ENCODE results near the gene IGLL1.
"Not testable (repeated sequence)": the region's sequence is repeated elsewhere in the genome, so short reads cannot be mapped to it uniquely, and the experiment has no call there.

The IGLL1 gene

DNA sequence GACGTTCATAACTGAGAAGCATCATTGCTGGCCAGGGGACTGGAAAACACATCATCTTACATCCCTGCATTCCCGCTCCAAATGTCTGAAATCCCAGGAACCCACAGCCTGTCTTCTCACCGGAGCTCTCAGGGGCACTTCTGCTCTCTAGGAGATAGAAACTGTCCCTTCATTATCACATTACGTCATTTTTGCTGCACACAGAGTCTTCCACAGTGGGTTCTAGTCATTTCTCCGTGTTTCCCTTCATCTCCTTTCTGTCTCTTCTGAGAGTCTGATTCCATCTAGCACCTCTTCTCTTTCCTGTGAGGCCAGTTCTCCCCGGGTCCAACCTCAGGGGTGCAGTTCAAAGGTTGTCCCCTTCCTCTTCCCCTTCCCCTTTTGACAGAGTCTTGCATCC lies 15.8 kb upstream of the IGLL1 start:
- not testable (repeated sequence) for FAIRE-seq; DNase-seq (ENCODE audit: extremely low spot score, insufficient read length, low read depth)

- no peak for FAIRE-seq
- DNase-seq (ENCODE audit: extremely low spot score, insufficient read length, low read depth): no peak
Measured at GRCh38 chr22:23591846-23592245, 11.8 kb upstream of the IGLL1 start.

GRCh38 chr22:23591201-23591791 lies 11.2 kb upstream of the IGLL1 start:
- FAIRE-seq: peak; percentile 76
- peak; percentile 39 for DNase-seq (ENCODE audit: extremely low spot score, insufficient read length, low read depth)

DNA sequence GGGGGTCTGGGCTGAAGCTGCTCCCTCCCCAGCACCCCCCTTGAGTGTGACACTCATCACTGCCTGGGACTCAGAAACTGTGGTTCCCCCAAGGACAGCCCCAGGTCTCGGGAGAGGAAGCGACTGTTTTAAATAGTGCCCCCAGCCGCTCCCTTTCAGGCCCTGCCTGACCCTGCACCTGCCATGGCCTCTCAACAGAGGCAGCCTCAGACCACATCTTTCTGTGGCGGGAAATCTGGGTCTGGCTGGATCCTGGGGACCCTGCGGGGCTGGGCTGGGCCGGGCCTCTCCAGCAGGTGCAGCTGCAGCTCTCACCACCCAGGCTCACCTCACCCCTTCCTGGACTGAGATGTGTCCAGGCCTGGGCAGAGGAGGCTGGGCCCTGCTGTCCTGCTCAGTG lies 3.7 kb upstream of the IGLL1 start:
- FAIRE-seq: no peak
- no peak for DNase-seq (ENCODE audit: extremely low spot score, insufficient read length, low read depth)

DNA sequence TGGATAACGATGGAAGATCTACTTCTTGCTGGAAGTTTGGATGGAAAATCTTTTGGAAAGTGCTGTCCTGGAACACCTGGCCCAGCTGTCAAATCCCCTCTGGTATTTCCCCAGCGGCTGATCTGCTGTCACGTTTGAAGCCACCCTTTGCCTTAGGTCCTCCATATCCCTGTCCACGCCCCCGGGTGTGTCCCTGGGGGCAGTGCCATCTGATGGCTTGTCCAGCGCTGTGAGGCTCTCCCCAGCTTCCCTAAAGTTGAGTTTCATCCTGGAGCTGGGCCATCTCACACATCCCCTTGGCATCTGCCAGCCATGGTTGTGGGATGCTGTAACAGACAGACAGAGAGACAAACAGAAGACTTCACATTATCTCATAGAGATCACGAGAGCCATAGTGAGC lies 3.1 kb upstream of the IGLL1 start:
- DNase-seq (ENCODE audit: extremely low spot score, insufficient read length, low read depth) (no peak), FAIRE-seq (no peak)

GRCh38 chr22:23581260-23581650 lies 1.2 kb upstream of the IGLL1 start:
- no peak for FAIRE-seq
- DNase-seq (ENCODE audit: extremely low spot score, insufficient read length, low read depth): no peak

- FAIRE-seq (no peak), DNase-seq (ENCODE audit: extremely low spot score, insufficient read length, low read depth) (no peak)
Measured at GRCh38 chr22:23580576-23581259, 628 bp upstream of the IGLL1 start.

DNA sequence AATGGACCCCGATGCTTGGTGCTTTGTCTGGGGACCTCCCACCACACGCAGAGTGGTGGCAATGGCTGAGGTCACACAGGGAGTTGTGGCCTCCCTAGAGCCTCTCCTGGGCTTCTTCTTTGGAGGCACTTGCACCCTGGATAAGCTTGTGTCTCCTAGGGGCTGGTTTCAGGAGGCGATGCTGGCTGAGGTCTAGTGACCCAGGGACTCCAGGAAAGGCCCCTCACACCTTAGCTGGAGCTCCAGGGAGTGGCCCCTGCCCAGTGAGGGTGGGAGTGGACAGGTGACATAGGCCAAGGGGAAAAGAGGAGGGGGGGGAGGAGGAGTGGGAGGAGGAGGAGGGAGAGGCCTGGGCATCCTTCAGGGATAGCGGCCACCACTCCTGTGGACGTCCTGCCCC lies 810 bp downstream of the IGLL1 start:
- FAIRE-seq: no peak
- no peak for DNase-seq (ENCODE audit: extremely low spot score, insufficient read length, low read depth)

DNA sequence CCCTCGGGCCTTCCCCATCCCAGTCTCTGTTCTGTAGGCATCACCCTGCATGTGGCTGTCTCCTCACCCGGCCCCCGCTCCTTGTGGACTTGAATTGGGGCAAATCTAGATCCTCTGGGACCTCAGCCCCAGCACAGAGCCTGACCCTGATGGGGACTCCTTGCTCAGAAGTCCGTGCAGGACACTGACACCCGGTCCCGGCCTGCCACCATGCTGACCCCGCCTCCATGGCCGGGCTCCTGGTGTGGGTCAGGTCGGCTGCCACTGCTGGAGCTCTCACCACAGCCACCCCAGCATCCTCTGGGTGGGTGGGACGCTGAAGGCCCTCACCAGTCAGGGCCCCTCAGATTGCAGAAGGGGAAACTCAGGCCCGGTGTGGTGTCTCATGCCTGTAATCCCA lies 1.8 kb downstream of the IGLL1 start:
- FAIRE-seq (no peak), DNase-seq (ENCODE audit: extremely low spot score, insufficient read length, low read depth) (no peak)

GRCh38 chr22:23576681-23577080 lies 3.4 kb downstream of the IGLL1 start:
- no peak for FAIRE-seq
- no peak for DNase-seq (ENCODE audit: extremely low spot score, insufficient read length, low read depth)

- DNase-seq (ENCODE audit: extremely low spot score, insufficient read length, low read depth) (no peak), FAIRE-seq (no peak)
Measured at GRCh38 chr22:23575601-23576000, 4.5 kb downstream of the IGLL1 start.

DNA sequence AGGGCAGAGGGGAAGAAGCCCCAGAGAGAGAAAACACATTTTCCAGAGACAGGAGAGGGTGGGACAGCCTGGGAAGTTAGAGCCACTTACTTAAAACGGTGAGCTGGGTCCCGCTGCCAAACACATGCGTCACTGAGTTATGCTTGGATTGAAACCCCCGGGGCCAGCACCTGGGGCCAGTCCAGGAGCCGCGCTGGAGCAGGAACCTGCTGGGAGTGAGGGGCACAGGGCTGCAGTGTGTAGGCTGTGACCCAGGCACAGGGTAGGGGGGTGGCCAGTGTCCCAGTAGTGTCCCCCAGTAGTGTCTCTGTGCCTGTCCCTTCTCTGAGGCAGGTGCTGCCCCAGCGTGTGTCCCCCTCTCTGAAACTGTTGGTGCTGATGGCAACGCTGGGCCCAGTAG lies 5.2 kb downstream of the IGLL1 start:
- no peak for DNase-seq (ENCODE audit: extremely low spot score, insufficient read length, low read depth)
- no peak for FAIRE-seq

DNA sequence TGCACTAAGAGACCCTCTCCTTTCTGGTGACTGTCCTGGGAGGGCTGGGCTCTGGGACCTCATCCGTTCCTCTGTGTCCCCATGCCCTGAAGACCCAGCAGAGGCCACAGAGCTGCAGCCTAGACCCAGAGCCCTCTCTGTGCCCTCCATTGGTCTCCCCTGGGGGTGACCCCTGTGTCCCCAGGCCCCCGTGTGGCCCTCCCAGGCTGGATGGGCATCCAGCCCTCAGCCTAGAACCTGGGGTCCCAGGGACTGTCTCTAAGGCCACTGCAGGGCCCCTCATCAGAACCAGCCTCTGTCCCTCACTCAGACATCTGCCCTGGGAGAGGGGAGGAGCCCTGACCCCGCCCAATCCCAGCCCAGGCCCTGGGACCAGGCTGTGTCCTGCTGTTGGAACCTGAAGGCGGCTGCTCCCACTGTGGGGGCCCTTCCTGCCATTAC lies 5.7 kb downstream of the IGLL1 start:
- no peak for FAIRE-seq
- no peak for DNase-seq (ENCODE audit: extremely low spot score, insufficient read length, low read depth)

- not testable (repeated sequence) for DNase-seq (ENCODE audit: extremely low spot score, insufficient read length, low read depth); FAIRE-seq
Measured at GRCh38 chr22:23573701-23574235, 6.3 kb downstream of the IGLL1 start.

DNA sequence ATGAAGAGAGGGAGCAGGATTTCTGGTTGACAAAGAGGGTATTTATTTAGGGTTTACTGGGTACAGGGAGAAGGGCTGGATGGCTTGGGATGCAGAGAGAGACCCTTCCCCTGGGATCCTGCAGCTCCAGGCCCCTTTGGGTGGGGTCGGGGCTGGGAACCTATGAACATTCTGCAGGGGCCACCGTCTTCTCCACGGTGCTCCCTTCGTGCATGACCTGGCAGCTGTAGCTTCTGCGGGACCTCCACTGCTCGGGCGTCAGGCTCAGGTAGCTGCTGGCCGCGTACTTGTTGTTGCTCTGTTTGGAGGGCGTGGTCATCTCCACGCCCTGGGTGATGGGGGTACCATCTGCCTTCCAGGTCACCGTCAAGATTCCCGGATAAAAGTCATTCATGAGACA lies 7.0 kb downstream of the IGLL1 start:
- FAIRE-seq; DNase-seq (ENCODE audit: extremely low spot score, insufficient read length, low read depth): not testable (repeated sequence)

GRCh38 chr22:23571486-23571885 lies 8.6 kb downstream of the IGLL1 start:
- FAIRE-seq: no peak

DNA sequence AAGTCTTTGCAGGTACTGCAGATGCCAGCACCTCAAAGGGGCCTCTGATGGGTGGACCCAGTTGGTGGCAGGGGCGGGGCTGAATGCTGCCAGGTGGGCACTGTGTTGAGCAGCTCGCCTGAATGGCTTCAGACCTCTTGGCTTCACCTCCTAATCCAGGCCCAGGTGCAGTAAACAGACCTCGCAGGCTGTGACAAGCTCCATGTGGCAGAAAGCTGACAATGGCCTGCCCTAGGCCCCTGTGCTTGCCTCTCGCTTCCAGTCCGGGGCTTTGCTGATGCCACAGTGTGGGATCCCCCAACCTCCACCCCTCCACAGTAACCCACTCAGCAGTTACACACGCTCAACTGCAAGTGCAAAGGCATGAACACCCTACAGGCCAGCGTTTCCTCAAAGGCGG lies 9.4 kb downstream of the IGLL1 start:
- DNase-seq (ENCODE audit: extremely low spot score, insufficient read length, low read depth) (no peak), FAIRE-seq (no peak)

More at GRCh38 chr22:23571486-23571885, 8.6 kb downstream of the IGLL1 start:
- DNase-seq (ENCODE audit: extremely low spot score, insufficient read length, low read depth): no peak

GRCh38 chr22:23569716-23570115 lies 10.4 kb downstream of the IGLL1 start:
- FAIRE-seq: no peak
- DNase-seq (ENCODE audit: extremely low spot score, insufficient read length, low read depth): no peak

DNA sequence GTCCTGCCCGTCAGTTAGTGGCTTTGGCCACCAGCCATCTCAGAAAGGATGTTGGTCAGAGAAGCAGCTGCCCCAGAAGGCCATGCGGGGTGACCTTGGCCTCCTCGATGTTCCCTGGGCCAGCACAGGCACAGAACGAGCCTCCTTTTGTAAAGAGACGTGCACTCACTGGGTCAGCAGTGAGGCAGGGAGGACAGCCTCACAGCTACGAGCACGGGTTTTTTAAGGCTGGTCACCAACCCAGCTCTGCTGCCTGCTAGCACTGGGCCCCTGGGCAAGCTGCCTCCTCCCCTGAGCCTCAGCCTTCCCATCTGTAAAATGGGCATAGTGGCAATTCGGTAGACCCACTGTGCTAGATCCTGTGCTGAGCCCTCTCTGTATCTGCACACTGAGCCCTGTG lies 10.8 kb downstream of the IGLL1 start:
- FAIRE-seq: no peak

GRCh38 chr22:23566705-23567475 lies 13.2 kb downstream of the IGLL1 start:
- FAIRE-seq (no peak), DNase-seq (ENCODE audit: extremely low spot score, insufficient read length, low read depth) (no peak)

More for the DNA sequence above, 10.8 kb downstream of the IGLL1 start:
- no peak for DNase-seq (ENCODE audit: extremely low spot score, insufficient read length, low read depth)
